SJSA1 (cell line): ENCODE data around the gene CNTLN. TPM values are rescaled to one million over a fixed set of nuclear protein-coding genes. Genes with fewer than 3 reads are reported as not detected.
"Not testable (repeated sequence)": the region's sequence is repeated elsewhere in the genome, so short reads cannot be mapped to it uniquely, and the experiment has no call there.

Experiments
- DNase-seq, 2 experiments: peaks; one replicate each; pipeline ENCODE4 v3.0.0-alpha.2; 2015 to 2020; ENCODE audit warnings: low spot score in 2 of 2, low read depth in 1 of 2
- H3K27ac ChIP-seq: fragments of 250-450 bp; sonication (Bioruptor Pico); 2 replicates; pipeline ENCODE4 v1.5.1; 2020; ENCODE audit warnings: mild to moderate bottlenecking, moderate library complexity
- H3K27me3 ChIP-seq: fragments of 250-450 bp; sonication (Bioruptor Pico); replicated peaks from 2 replicates; pipeline ENCODE4 v1.5.1; 2020; ENCODE audit warnings: mild to moderate bottlenecking, moderate library complexity
- H3K36me3 ChIP-seq: fragments of 250-450 bp; sonication (Bioruptor Pico); 2 replicates; pipeline ENCODE4 v1.5.1; 2020; ENCODE audit warnings: mild to moderate bottlenecking
- H3K4me1 ChIP-seq: fragments of 250-450 bp; sonication (Bioruptor Pico); replicated peaks from 2 replicates; pipeline ENCODE4 v1.6.1; 2021; ENCODE audit warnings: mild to moderate bottlenecking
- H3K4me3 ChIP-seq: fragments of 250-450 bp; sonication (Bioruptor Pico); 2 replicates; pipeline ENCODE4 v1.5.1; 2020; ENCODE audit warnings: mild to moderate bottlenecking
- H3K9me3 ChIP-seq: fragments of 250-450 bp; sonication (Bioruptor Pico); replicated peaks from 2 replicates; pipeline ENCODE4 v1.5.1; 2020; ENCODE audit warnings: mild to moderate bottlenecking
- total RNA-seq: library from RNA; depleted of rRNA; stranded (reverse); fragments of >200 nt; shearing (Covaris generic); gene quantifications from 2 replicates; pipeline ENCODE4 v1.2.3, GENCODE V29; 2014

The CNTLN gene
- total RNA-seq, 1 experiment from 2014 or later, result 6.9 TPM

DNA sequence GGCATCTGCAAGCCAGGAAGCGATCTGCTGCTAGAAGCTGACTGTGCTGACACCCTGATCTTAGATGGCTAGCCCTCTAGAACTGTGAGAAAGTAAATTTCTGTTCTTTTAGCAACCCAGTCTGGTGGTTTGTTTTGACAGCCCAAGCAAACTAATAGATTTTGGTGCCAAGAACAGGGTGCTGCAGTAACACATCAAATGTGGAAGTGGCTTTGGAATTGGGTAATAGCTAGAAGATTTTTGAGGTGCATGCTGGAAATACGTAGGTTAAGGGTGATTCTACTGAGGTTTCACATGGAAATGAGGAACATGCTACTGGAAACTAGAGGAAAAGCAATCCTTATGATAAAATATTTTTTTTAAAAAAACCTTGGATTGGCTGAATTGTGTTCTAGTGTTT, 290.5 kb downstream of the CNTLN start:
- no peaks in the 10 kb centered on the region for H3K36me3 ChIP-seq
- no peaks in the 10 kb centered on the region for H3K4me1 ChIP-seq
- no peak for DNase-seq
- no peaks in the 10 kb centered on the region for H3K27me3 ChIP-seq
- no peak overlapping the region for H3K4me3 ChIP-seq
- no peaks in the 10 kb centered on the region for H3K9me3 ChIP-seq
- no peak overlapping the region for H3K27ac ChIP-seq

GRCh38 chr9:17433526-17433925, 298.7 kb downstream of the CNTLN start:
- Histone ChIP-seq H3K4me1 (no peaks in the 10 kb centered on the region), H3K9me3 (no peaks in the 10 kb centered on the region), H3K27ac (no peak overlapping the region), H3K27me3 (no peaks in the 10 kb centered on the region), H3K36me3 (no peaks in the 10 kb centered on the region), H3K4me3 (no peak overlapping the region)
- no peak for DNase-seq

DNA sequence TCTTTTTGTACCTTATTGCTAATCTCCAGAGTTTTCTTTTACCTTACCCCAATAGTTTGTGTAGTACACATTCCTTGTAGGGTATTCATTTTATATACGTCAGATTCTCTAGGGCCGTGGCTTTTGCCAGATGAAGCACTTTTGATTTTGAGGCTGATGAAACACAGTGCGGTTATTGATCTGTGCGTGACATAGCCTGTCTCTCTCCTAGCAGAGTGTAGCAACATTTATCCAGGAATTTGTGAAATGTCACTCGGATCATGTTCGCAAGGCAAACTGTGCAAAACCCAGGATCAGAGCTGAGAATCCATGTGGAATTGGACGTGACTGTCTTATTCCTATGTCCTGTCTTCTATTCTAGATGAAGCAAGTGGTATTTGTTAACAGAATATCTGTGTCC, 302.0 kb downstream of the CNTLN start:
- no peaks in the 10 kb centered on the region for H3K4me1 ChIP-seq

GRCh38 chr9:17437813-17438212, 303.0 kb downstream of the CNTLN start:
- Histone ChIP-seq H3K9me3 (no peaks in the 10 kb centered on the region), H3K36me3 (no peaks in the 10 kb centered on the region), H3K27ac (no peak overlapping the region), H3K27me3 (no peaks in the 10 kb centered on the region), H3K4me3 (no peak overlapping the region), H3K4me1 (no peaks in the 10 kb centered on the region)
- DNase-seq, result no peak

More for the DNA sequence above, 302.0 kb downstream of the CNTLN start:
- no peak for DNase-seq
- Histone ChIP-seq H3K27me3 (no peaks in the 10 kb centered on the region), H3K27ac (no peak overlapping the region), H3K9me3 (no peaks in the 10 kb centered on the region), H3K36me3 (no peaks in the 10 kb centered on the region), H3K4me3 (no peak overlapping the region)

- not testable (repeated sequence) for H3K9me3 ChIP-seq, H3K27ac ChIP-seq, DNase-seq
Observed at GRCh38 chr9:17445126-17445525, 310.3 kb downstream of the CNTLN start.

DNA sequence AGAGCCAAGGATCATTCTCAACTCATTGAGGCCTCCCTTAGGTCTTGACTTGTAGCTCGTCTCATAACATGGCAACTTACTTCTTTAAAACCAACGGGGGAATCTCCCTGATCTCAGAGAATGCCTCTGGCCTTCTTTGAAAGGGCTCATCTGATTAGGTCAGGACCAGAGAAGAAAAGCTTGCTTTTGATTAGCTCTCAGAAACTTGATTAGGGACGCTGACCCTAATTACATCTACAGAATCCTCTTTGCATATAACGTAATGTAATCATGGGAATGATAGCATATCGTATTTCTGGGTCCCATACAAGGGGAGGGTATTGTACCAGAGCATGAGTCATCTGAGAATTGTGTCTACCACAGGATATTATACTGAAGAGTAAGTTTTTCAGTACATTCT, 318.9 kb downstream of the CNTLN start:
- H3K36me3 ChIP-seq, result no peaks in the 10 kb centered on the region
- no peaks in the 10 kb centered on the region for H3K4me1 ChIP-seq
- no peaks in the 10 kb centered on the region for H3K9me3 ChIP-seq
- no peak overlapping the region for H3K4me3 ChIP-seq
- DNase-seq, result no peak
- H3K27ac ChIP-seq, result no peak overlapping the region
- no peaks in the 10 kb centered on the region for H3K27me3 ChIP-seq

More at GRCh38 chr9:17445126-17445525, 310.3 kb downstream of the CNTLN start:
- H3K4me1 ChIP-seq, H3K4me3 ChIP-seq, H3K36me3 ChIP-seq, H3K27me3 ChIP-seq: not testable (repeated sequence)

DNA sequence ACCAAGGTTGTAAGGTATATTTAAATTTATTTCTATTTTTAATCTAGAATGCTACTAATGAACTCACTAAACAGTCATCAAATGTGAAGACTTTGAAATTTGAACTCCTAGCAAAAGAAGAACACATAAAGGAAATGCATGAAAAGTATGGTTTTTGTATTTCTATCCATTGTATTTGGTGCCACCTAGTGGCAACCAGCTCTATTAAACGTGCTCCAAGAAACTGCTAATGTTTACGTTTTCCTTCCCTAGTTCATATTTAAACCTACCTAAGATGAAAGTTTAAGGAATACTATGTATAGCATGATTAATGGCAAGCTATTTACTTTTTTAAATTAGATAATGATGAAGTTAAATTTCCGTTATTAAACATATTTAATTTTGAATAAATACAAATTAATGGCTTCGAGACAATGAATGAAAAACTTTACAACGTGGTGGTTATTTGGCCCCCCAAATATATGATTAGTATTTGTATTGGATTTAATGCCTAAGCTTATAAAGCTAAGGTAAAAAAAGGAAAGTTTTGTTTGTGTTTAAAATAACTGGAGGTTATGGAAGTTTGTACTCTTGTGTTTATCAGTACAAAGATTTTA, 328.1 kb downstream of the CNTLN start:
- H3K4me1 ChIP-seq, result no peaks in the 10 kb centered on the region
- peak in 1 of 2 experiments; percentile 5 for DNase-seq
- no peak overlapping the region for H3K4me3 ChIP-seq
- H3K9me3 ChIP-seq, result no peaks in the 10 kb centered on the region
- H3K27me3 ChIP-seq, result no peaks in the 10 kb centered on the region
- no peaks in the 10 kb centered on the region for H3K36me3 ChIP-seq
- no peak overlapping the region for H3K27ac ChIP-seq

DNA sequence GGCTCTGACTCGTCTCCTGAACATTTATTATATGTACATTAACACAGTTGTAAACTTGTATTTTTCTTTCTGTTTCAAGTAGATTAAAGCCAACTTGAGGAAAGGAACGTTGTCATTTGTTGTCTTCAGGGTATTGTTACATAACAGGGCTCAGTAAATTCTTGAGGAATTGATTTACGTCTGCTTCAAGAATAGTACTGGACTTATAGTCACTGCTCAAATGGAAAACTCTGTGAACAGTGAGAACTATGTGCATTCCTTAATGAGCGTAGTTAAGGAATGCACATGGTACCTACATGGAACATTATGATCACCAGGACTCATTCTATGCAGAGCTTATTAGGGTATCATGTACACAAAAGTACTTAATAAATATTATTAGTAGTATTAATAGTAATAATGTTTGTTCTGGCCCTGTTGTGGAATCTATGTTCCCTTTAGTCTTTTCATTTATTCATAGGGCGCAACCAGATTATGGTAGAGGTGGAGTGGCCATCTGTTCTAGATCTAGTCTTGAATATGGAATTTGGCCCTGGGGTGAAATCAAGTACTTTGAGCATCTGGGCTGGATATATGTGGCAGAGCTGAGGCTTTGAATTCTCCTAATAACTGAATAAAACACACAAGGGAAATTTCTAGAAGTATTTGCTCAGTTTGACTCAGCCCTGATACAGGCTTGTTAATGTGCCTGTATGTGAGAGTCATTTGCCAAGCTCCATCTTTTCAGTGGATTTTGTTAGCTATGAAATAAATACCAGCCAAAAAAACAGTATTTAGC, 335.4 kb downstream of the CNTLN start:
- Histone ChIP-seq H3K9me3 (no peaks in the 10 kb centered on the region), H3K27ac (no peak overlapping the region), H3K36me3 (no peaks in the 10 kb centered on the region), H3K4me3 (no peak overlapping the region), H3K4me1 (no peaks in the 10 kb centered on the region), H3K27me3 (no peaks in the 10 kb centered on the region)
- DNase-seq, result no peak

- Histone ChIP-seq H3K27me3 (no peaks in the 10 kb centered on the region), H3K36me3 (no peaks in the 10 kb centered on the region), H3K27ac (no peak overlapping the region), H3K4me1 (no peaks in the 10 kb centered on the region), H3K9me3 (no peaks in the 10 kb centered on the region), H3K4me3 (no peak overlapping the region)
- no peak for DNase-seq
Observed at GRCh38 chr9:17472126-17472525, 337.3 kb downstream of the CNTLN start.

DNA sequence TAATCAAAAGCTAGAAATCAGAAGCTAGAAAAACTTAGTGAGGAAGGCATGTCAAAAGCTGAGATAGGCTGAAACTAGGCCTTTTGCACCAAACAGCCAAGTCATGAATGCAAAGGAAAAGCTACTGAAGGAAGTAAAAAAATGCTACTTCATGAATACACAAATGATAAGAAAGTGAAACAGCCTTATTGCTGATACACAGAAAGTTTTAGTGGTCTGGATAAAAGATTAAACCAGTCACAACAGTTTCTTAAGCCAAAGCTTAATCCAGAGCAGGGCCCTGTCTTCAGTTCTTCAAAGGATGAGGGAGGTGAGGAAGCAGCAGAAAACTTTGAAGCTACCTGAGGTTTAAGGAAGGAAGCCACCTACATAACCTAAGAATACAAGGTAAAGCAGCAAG, 341.6 kb downstream of the CNTLN start:
- Histone ChIP-seq H3K4me1 (no peaks in the 10 kb centered on the region), H3K27ac (no peak overlapping the region), H3K4me3 (no peak overlapping the region), H3K36me3 (no peaks in the 10 kb centered on the region), H3K9me3 (no peaks in the 10 kb centered on the region), H3K27me3 (no peaks in the 10 kb centered on the region)
- no peak for DNase-seq

- no peak overlapping the region for H3K4me3 ChIP-seq
- H3K9me3 ChIP-seq, result no peaks in the 10 kb centered on the region
- H3K4me1 ChIP-seq, result no peaks in the 10 kb centered on the region
- no peaks in the 10 kb centered on the region for H3K36me3 ChIP-seq
- H3K27me3 ChIP-seq, result no peaks in the 10 kb centered on the region
- no peak for DNase-seq
- H3K27ac ChIP-seq, result no peak overlapping the region
Observed at GRCh38 chr9:17477816-17478215, 343.0 kb downstream of the CNTLN start.

GRCh38 chr9:17480966-17481365, 346.1 kb downstream of the CNTLN start:
- Histone ChIP-seq H3K9me3 (no peaks in the 10 kb centered on the region), H3K27me3 (no peaks in the 10 kb centered on the region), H3K27ac (no peak overlapping the region), H3K4me1 (no peaks in the 10 kb centered on the region), H3K36me3 (no peaks in the 10 kb centered on the region), H3K4me3 (no peak overlapping the region)
- no peak for DNase-seq

DNA sequence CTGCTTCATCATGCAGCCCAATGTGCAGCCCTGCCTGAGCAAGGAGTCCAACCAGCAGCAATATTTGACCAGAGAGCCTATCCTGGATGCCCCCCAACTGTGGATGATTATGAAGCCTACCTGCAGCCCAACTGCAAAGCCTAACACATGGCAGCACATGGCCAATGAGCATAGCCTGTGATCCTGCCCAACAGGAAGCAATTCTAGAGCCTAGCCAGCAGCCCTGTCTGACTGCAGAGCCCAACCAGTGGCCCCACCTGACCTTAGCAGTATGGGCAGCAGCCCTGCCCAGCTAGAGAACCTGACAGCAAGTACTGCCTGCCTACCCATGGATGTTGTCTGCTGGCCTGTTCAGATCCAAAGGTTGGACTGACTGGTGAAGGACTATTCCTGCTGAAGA, 346.7 kb downstream of the CNTLN start:
- Histone ChIP-seq H3K36me3 (no peaks in the 10 kb centered on the region), H3K4me3 (no peak overlapping the region), H3K9me3 (no peaks in the 10 kb centered on the region), H3K4me1 (no peaks in the 10 kb centered on the region), H3K27ac (no peak overlapping the region), H3K27me3 (no peaks in the 10 kb centered on the region)
- DNase-seq, result no peak

GRCh38 chr9:17484906-17485305, 350.1 kb downstream of the CNTLN start:
- no peak for DNase-seq
- H3K9me3 ChIP-seq, result no peaks in the 10 kb centered on the region
- no peak overlapping the region for H3K4me3 ChIP-seq
- H3K27me3 ChIP-seq, result no peaks in the 10 kb centered on the region
- no peaks in the 10 kb centered on the region for H3K36me3 ChIP-seq
- H3K27ac ChIP-seq, result no peak overlapping the region
- H3K4me1 ChIP-seq, result no peaks in the 10 kb centered on the region
